NAMALWA (cell line): ENCODE measurements around the gene CNNM4.

Source experiments
- DNase-seq: peaks from one replicate; pipeline ENCODE4 v3.0.0-alpha.2; 2015; ENCODE audit warnings: low spot score

CNNM4 gene

DNA sequence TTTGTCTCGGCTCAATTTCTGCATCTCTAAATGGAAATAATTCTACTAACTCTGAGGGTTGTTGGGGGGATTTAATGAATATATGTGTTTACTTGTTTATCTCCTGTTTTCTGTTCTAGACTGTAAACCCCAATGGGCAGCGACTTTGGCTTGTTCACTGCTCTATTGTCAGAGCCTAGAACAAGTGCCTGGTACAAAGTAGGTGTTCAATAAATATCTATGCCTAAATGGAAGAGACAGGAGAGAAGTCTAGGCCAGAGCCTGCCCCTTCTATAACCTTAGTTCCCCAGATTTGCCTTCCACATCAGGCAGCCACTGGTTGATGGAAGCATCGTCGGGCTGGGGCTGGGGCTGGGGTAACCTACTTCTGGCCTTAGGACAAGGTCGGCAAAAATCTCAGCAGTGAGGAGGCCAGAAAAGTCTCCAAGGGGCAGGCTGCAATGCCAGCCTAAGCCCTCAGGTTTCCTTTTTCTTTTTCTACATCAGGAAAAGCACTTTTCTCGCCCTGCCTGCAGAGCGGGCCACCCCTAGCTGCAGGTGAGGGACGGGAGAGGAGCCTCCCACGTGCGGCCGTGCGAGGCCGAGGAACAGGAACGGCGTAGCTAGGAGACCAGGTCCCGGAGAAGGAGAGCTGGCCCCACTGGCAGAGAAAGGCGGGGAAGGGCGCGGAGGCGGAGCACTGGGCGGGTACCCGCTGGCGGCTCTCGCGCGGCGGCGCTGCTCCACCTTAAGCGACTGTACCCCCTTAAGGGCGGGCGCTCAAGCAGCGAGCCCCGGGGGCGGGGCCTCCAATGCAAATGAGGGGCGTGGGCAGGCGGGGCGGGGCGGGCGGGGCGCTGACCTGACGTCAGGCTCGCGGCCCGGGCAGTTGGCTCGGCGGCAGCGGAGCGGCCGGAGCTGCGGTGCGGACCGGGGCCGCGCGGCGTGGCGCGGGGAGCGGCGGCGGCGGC, at the start of gene CNNM4:
CNNM4 (plus strand) TSS at position 867 of the 950 bp plus-strand sequence. CDS start 98 bp downstream, outside the sequence.
- peak; percentile 92 for DNase-seq

DNA sequence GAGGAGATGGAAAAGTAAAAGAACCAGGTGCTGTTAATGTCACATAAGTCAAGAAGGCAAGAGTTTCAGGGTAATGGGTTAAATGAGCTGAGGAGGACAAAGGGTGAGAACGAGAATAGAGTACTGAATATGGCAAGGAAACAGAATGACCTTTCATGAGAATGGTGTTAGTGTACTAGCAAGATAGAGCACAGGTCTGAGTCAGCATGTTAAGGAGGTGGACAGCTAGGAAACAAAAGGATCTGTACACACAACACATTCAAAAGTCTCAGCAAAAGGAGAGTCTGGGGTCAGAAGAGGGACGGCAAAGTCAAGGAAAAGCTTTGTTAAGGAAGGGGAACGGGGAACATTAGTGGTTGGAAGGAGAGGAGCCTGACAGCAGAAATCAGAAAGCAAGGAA, 49.7 kb upstream of the CNNM4 start:
- no peak for DNase-seq

DNA sequence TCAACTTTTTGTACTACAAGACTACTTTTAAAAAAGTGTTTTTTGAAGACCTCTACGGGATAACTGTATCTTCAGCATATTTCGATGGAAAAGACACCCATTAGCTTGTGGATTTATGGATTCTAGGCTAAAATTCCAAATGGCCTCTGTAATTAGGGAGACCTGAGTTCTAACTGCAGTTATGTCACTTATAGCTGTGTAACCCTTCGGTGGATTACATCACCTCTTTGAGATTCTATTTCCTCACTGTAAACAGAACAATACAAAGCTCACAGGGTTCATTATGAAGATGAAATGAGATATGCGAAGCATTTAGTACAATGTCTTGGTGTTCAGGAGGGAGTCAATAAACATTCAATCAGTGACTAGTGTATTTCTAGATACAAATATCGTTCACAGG, 45.0 kb upstream of the CNNM4 start:
- DNase-seq, result no peak

DNA sequence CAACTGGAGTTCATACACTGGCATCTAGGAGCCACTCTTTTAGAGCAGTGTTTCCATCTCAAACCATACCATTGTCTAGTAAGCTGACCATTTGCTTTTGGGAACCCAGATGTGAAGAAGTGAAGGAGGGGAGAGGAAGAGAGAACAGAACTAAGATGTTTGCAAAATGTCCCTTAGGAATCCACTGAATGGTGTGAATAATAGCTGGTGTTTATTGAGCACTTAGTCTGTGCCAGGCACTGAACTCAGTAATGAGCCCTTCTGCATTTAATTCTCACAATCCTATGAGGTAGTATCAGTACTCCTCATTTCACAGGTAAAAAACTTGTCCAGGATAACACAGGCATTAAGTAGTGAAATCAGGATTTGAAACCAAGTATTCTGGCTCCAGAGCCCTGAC, 44.3 kb upstream of the CNNM4 start:
- no peak for DNase-seq

DNA sequence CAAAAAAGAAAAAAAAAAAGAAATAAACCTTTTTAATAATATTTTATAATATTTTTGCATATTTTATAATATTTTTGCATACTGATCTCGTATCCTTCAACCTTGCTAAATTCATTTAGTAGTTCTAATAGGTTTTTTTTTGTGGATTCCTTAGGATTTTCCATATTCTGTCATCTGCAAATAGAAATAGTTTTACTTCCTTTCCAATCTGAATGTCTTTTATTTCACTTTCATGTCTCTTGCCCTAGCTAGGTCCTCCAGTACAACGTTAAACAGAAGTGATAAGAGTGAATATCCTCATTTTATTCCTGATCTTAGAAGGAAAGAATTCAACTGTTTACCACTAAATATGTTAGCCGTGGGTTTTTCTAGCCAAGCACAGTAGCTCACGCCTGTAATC, 34.6 kb upstream of the CNNM4 start:
- no peak for DNase-seq

DNA sequence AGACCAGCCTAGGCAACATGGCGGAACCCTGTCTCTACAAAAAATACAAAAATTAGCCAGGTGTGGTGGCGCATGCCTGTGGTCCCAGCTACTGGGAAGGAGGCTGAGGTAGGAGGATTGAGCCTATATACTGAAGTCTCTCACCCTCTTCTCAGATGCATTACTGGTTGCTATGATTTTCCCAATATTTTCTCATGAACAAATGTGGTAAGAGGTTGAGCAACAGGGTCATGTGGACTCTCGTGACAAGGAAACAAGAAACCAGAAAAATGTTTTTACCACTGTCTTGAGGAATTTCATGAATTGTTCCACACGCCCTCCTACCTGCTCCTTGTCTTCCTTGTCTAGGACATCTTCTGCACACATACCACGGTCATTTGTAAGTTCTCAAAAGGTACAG, 33.3 kb upstream of the CNNM4 start:
- no peak for DNase-seq

DNA sequence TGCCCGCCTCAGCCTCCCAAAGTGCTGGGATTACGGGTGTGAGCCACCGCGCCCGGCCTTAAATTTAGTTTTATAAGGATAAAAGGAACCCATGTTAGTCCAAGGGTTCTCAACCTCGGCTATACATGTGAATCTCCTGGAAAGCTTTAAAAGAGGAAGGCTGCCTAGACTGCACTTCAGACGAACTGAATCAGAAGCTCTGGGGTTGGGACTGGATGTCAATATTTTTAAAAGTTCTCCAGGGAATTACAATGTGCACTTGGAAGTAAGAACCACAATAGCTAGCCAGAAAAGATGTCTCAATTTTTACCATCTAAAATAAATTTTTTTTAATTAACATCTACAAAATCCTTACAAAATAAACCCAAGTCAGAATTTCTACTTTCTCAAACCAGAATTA, 31.0 kb upstream of the CNNM4 start:
- DNase-seq, result no peak

DNA sequence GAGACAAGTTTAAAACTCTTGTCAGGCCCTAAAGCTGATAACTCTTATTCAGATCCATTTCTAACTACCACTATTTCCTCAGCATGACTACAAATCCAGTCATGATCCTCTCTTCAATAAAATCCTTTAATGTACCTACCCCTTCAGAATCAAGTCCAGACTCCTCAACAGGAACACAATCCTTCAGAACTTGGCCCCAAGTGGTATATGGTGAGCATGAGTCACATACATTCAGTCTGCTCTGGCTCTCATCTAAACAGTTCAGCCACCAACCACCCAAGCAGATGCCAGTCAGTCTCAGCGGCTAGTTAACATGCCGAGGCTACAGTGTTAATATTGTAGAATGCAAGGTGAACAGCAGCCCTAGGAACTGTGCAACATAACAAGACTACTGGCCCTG, 30.5 kb upstream of the CNNM4 start:
- no peak for DNase-seq

DNA sequence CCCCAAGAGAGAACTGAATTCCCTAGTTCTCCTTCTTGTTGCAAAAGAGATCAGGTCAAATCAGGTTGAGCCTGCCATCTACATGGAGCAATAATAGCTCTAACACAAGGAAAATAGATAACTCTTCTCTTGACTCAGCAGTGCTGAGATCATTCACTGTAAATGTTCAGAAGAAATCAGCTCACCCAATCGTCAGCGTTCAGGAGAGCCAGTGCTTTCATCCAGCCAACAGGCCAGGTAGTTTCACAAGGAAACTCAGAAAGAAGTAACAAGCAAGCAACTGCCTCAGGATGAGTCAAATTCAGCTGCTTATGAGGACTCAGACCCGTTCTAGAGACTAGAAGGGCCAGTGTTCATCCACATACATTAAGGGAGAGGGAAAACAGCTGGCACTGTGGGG, 26.8 kb upstream of the CNNM4 start:
- DNase-seq, result no peak

DNA sequence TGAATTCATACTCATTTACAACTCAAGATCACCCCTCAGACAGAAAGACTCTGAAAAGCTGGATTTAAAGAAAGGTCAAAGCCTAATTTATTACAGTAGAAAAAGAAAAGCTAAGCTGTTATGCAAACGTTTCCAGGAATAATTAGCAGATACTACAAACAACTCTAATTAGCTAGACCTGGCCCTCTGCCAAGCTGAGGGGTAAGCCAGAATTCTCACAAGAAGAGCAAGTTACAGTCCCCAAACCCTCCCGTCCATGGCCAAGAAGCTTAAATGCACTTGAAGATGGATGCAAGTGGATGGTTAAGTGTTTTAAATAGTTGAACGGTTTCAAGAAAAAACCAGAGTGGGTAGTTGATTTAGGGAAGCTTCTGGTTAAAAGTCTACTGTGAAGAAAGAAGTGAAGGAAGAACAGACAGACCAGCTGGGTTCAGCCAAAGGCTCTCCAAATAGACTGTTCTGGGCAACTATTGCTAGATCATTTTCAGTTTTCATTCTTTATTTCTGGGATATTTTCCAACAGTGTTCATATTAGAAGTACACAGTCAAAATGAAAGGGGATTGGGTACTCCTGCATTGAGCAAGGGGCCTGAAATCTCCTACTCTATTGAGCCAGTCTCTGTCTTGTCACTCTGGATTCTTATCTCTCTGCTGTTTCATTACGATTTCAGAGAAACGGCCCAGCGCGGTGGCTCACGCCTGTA, 25.7 kb upstream of the CNNM4 start:
- no peak for DNase-seq

DNA sequence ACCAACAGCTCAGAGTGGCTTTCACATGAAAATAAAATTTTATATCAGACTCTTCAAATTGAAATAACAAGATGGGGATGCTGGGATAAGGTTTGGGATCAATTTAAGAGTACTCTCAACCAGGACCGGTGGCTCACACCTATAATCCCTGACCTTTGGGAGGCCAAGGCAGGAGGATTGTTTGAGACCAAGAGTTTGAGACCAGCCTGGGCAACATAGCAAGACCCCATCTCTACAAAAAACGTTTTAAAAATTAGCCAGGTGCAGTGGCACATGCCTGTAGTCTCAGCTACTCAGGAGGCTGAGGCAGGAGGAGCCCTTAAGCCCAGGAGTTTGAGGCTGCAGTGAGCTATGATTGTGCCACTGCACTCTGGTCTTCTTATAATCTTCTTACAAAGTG, 23.5 kb upstream of the CNNM4 start:
- DNase-seq, result no peak

DNA sequence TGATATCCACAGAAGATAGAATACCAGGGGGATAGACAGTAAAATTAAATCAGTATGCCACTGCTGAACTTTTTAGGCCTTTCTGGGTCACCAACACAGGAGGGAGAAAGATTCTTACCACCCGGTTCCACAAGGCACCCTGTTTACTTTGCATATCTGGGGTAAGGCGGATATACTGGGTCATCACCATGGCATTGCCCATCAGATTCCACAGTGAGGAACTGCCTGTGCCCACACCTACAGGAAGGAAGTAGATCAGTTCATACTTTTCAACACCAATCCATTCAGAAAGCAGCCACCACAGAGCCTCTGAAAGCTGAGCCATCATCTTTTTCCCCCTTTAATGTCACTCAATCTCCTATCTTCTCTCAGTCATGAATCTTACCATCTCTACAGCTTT, 22.9 kb upstream of the CNNM4 start:
- no peak for DNase-seq

DNA sequence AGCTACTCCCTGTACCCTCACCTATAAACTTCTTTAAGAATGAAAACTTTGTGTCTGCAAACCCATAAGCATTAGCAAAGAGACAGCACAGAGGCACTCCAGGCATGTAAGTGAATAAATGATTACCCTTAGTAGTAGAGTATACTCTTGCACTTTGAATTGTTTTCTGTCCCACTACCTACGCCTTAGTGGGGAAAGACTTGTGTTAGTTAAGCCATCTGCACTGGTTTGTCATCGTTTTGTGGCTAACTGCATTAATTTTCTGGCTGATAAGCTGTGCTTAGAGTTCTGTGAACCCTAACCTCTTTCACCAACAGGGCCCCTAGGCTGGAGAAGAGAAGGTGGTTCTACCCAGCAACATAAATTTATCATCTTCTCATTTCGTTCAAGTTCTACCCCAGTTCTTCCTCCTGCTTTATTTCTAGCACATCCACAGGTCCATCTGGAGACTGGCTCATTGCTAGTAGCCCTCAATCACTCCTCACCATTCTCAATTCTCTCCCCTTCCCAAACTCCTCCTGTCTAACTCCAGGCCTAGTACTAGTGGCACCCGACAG, 21.5 kb upstream of the CNNM4 start:
- peak; percentile 45 for DNase-seq

DNA sequence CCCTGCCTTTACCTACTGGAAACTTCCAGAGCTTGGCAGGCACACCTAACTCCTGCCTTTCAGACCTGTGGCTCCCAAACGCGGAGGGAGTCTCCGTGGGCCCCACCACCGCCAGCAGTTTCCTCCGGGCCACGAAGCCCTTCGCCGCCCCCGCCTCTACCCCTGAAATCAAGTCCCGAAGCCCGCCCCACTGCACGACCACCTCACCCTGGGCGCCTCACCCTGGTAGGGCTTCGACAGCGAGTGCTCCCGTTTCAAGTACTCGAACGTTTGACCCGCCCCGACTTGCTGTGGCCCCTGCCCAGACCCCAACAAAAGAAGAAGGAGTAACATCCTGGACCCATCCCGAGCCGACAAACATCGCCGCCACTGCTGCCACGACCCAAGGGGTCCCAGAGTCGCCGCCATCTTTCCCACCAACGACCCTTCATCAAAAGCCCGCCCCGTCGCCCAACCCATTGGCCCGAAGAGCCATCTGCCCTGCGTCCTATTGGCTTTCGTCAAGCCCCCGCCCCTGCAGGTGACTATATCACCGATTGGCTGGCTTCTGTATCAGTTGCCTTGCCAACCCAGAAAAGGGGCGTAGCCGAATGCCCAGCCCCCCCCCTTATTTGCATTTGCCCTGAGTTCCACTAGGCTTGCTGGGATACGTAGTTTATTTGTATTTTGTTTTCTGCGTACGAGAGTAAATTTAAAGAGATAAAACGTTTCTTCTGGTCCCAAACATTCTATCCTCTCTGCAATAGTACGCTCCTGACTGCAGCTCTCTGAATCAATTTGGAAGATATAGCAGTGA, 20.9 kb upstream of the CNNM4 start, which contains the start of gene LMAN2L:
LMAN2L (minus strand) TSS at position 432 of the 796 bp plus-strand sequence; CDS start at position 408, 24 bp downstream.
- peak; percentile 98 for DNase-seq

DNA sequence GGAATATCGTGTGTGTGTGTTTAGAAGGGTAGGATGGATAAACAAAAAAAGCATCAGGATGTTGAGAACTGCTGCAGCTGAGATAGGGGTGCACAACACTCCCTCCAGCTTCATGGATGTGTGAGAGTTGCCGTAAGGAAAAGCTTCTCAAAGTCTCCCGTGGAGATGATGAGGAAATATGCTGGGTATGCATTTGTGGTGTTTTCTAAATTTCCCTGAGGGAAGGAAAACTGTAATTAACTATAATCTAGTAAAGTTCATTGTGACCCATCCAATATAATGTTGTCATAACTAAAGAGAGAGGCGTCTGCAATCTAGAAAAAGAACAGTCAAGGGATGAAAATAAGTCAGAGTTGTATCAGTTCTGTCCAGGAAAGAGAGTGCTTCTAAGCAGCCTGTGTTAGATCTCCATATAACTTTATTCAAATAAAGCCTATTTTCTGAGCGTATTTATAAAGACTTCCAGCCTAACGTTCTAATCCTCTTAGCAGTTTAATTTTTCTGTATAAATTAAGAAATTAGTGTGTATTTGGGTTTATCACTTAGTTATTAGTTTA, 13.6 kb upstream of the CNNM4 start:
- DNase-seq, result no peak

DNA sequence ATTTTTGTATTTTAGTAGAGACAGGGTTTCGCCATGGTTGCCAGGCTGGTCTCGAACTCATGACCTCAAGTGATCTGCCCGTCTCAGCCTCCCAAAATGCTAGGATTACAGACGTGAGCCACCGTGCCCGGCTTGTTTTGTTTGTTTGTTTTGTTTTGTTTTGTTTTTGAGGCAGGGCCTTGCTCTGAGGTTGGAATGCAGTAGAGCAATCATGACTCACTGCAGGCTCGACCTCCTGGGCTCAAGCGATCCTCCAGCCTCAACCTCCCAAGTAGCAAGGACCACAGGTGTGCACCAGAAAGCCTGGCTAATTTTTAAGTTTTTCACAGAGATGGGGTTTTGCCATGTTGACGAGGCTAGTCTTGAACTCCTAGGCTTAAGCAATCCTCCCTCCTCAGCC, 8.9 kb upstream of the CNNM4 start:
- no peak for DNase-seq

DNA sequence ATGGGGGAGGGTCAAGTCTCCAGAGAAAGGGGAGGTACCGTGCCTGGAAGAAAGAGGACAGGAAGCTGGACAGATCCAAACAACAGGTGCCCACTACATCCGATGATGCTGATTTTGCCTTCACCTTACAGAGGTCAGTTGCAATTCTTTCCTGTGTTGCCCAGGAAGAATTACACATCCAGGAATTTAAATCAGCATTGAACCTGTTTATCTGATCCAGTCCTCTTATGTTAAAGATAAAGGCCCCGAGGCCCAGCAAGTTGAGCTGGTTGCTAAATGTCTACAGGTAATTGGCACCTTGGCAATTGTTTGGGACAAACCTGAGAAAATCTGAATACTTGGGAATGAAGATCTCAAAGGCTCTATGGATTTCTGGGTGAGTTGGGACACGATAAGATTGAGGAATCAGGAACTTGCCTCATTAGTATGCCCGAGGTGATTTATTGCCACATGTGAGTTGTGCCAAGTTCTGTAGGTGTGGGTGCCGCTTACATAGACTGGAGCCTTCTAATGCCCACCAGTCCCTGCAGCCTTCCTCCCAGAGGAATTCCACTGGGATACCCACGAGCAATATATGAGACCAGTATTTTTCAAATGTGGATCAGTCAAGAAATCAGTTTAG, 6.9 kb upstream of the CNNM4 start:
- DNase-seq, result no peak

DNA sequence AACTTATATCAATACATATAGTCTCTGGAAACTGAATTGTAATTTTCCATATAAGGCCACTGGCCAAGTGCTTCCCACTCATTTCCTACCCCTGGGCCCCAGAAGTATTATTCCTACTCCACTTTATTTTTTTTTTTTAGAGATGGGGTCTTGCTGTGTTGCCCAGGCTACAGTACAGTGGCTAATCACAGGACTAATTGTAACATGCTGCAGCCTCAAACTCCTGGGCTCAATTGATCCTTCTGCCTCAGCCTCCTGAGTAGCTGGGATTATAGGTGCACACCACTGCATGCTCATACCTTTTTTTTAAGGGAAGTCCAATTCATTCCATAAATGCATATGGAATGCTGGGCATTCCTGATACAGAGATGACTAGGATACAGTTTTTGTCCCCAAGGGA, 6.4 kb upstream of the CNNM4 start:
- no peak for DNase-seq

DNA sequence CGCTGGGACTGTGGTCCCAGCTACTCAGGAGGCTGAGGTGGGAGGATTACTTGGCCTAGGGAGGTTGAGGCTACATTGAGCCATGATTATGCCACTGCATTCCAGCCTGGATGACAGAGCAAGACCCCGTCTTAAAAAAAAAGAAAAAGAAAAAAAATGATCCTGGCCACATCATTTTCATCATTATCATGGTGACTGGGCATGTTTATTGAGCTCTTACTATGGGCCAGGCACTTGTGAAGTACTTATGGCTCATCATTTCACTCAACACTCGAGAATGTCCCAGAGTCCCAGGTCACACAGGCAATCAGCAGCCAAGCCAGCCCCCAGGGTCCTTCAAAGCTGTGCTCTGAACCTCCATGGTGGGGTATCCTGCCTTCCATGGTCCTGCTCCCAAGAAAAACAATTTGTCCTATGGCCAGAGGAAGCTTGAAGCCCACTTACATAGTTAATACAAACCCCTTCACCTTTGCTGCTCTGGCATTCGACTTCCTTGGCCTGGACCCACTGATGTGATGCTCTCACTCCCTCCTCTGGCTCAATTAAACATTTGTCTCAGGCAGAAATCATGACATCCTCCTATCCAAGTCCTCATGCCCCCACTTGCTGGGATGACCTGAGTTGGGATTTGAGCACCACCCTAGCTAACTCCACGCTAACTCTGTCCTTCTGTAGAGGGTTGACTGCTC, 3.8 kb upstream of the CNNM4 start:
- DNase-seq, result no peak

DNA sequence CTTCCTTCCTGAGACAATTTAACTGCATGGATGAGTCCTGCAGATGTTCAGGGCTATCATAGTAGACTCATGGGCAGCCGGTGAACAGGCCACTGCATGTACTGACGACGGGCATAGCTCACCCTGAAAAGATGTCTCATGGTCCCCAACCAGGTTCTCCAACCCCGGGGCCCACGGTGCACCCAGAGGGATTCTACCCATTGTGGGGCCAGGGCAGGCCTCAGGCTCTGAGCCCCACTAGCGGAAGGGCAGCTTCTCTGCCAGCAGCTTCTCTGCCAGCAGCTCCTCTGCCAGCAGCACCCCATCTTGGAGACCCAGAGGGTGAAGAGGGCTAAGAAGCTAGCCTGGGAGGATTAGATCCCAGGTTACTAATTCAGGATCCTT, 3.2 kb upstream of the CNNM4 start:
- DNase-seq, result no peak

DNA sequence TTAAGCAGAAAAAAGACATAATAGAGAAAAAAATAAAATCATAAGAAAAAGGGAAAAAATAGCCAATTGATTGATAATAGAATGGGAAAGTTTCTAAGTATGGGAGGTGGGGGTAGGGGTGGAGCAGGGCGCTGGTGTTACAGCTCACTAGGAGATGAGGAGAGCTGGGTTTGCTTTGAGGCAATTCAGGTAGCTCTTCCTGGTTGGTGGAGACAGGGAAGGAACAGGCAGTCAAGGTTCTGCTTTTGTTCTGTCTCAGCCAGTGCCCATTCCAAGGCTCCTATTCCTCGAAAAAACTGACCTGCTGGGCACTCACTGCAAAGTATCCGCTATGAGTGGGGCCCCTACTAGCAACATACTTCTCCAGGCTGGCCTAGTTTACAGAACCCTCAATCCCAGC, 1.7 kb upstream of the CNNM4 start:
- no peak for DNase-seq
